ENCODE data around the gene RIMS3.

The RIMS3 gene

GRCh38 chr1:40612345-40612831 lies 53.1 kb downstream of the RIMS3 start:
- H3K27ac ChIP-seq, result no peak overlapping the region
- peak; percentile 89 for TF ChIP-seq CTCF (IDR thresholded peaks at IDR 0.05; ENCODE audit: low read depth, low read length)

GRCh38 chr1:40610156-40610555 lies 55.3 kb downstream of the RIMS3 start:
- no peak for DNase-seq
- peaks cover 2% of the 10 kb centered on the region for H3K9me3 ChIP-seq (ENCODE audit: severe bottlenecking)

More at GRCh38 chr1:40612345-40612831, 53.1 kb downstream of the RIMS3 start:
- peak; percentile 72 for DNase-seq
- Histone ChIP-seq H3K4me3 (ENCODE audit: low read depth, low read length) (no peak overlapping the region), H3K36me3 (no peaks in the 10 kb centered on the region), H3K9me3 (ENCODE audit: severe bottlenecking) (peaks cover 6% of the 10 kb centered on the region), H3K27me3 (ENCODE audit: insufficient read depth, low read depth, severe bottlenecking) (no peaks in the 10 kb centered on the region)

GRCh38 chr1:40607921-40608320 lies 57.6 kb downstream of the RIMS3 start:
- no peak for TF ChIP-seq CTCF (IDR thresholded peaks at IDR 0.05; ENCODE audit: low read depth, low read length)
- no peak overlapping the region for H3K27ac ChIP-seq
- no peak overlapping the region for H3K4me3 ChIP-seq (ENCODE audit: low read depth, low read length)
- H3K9me3 ChIP-seq (ENCODE audit: severe bottlenecking), result peaks cover 2% of the 10 kb centered on the region
- H3K27me3 ChIP-seq (ENCODE audit: insufficient read depth, low read depth, severe bottlenecking), result no peaks in the 10 kb centered on the region
- H3K36me3 ChIP-seq, result no peaks in the 10 kb centered on the region
- DNase-seq, result no peak

More at GRCh38 chr1:40610156-40610555, 55.3 kb downstream of the RIMS3 start:
- TF ChIP-seq CTCF (IDR thresholded peaks at IDR 0.05; ENCODE audit: low read depth, low read length), result no peak
- no peaks in the 10 kb centered on the region for H3K27me3 ChIP-seq (ENCODE audit: insufficient read depth, low read depth, severe bottlenecking)
- no peak overlapping the region for H3K27ac ChIP-seq
- no peak overlapping the region for H3K4me3 ChIP-seq (ENCODE audit: low read depth, low read length)
- no peaks in the 10 kb centered on the region for H3K36me3 ChIP-seq

- H3K27me3 ChIP-seq (ENCODE audit: insufficient read depth, low read depth, severe bottlenecking), result no peaks in the 10 kb centered on the region
- no peak for TF ChIP-seq CTCF (IDR thresholded peaks at IDR 0.05; ENCODE audit: low read depth, low read length)
- no peak overlapping the region for H3K4me3 ChIP-seq (ENCODE audit: low read depth, low read length)
- peaks cover 2% of the 10 kb centered on the region for H3K9me3 ChIP-seq (ENCODE audit: severe bottlenecking)
- no peaks in the 10 kb centered on the region for H3K36me3 ChIP-seq
- H3K27ac ChIP-seq, result no peak overlapping the region
- DNase-seq, result no peak
These were observed 58.5 kb downstream of the RIMS3 start for GRCh38 chr1:40606978-40607377.

- H3K36me3 ChIP-seq, result no peaks in the 10 kb centered on the region
- peaks cover 2% of the 10 kb centered on the region for H3K9me3 ChIP-seq (ENCODE audit: severe bottlenecking)
- no peak overlapping the region for H3K27ac ChIP-seq
- no peaks in the 10 kb centered on the region for H3K27me3 ChIP-seq (ENCODE audit: insufficient read depth, low read depth, severe bottlenecking)
- H3K4me3 ChIP-seq (ENCODE audit: low read depth, low read length), result no peak overlapping the region
- TF ChIP-seq CTCF (IDR thresholded peaks at IDR 0.05; ENCODE audit: low read depth, low read length), result no peak
- DNase-seq, result no peak
These were observed 59.3 kb downstream of the RIMS3 start for GRCh38 chr1:40606194-40606593.

- TF ChIP-seq CTCF (IDR thresholded peaks at IDR 0.05; ENCODE audit: low read depth, low read length), result no peak
- H3K4me3 ChIP-seq (ENCODE audit: low read depth, low read length), result no peak overlapping the region
These were observed 65.6 kb downstream of the RIMS3 start for GRCh38 chr1:40599926-40600325.

More at GRCh38 chr1:40599926-40600325, 65.6 kb downstream of the RIMS3 start:
- H3K27me3 ChIP-seq (ENCODE audit: insufficient read depth, low read depth, severe bottlenecking), result no peaks in the 10 kb centered on the region
- peaks cover 3% of the 10 kb centered on the region for H3K9me3 ChIP-seq (ENCODE audit: severe bottlenecking)
- no peaks in the 10 kb centered on the region for H3K36me3 ChIP-seq
- no peak overlapping the region for H3K27ac ChIP-seq
- DNase-seq, result no peak
